Transverse colon (tissue), 4 donors: ENCODE results near the gene S100PBP.
A peak's percentile ranks its signal among the peaks of the same experiment; 100 is the strongest.

Source experiments
- CTCF ChIP-seq, 5 experiments: fragments of 200-600 bp in 3 of 5; fragments of 450-650 bp in 2 of 5; sonication (generic) in 3 of 5; IDR thresholded peaks; 1 replicate in 2 of 5; 2 replicates in 3 of 5; pipeline ENCODE4 v1.5.1; 2016 to 2017; ENCODE audit warnings: antibody characterized with exemption in 5 of 5, inconsistent platforms in 3 of 5, mild to moderate bottlenecking in 2 of 5, moderate library complexity in 1 of 5
- EP300 ChIP-seq: sonication (generic); formaldehyde crosslinking; IDR thresholded peaks from one replicate; pipeline ENCODE4 v1.6.1; 2017; ENCODE audit warnings: antibody characterized with exemption, low read depth
- POLR2A ChIP-seq: fragments of 450-650 bp; IDR thresholded peaks from one replicate; pipeline ENCODE4 v1.6.1; 2016; ENCODE audit warnings: antibody characterized with exemption, mild to moderate bottlenecking, moderate library complexity
- POLR2AphosphoS5 ChIP-seq, 3 donors: sonication (generic); formaldehyde crosslinking; IDR thresholded peaks; one replicate each; pipeline ENCODE4 v1.6.1; 2016; ENCODE audit warnings: antibody characterized with exemption in 3 of 3

- TF ChIP-seq CTCF (IDR thresholded peaks at IDR 0.05) = peak; percentile 63 to 91 (median 88)
- TF ChIP-seq POLR2A = no peak
- TF ChIP-seq POLR2AphosphoS5 (IDR thresholded peaks at IDR 0.05) = no peak
- TF ChIP-seq EP300 = no peak
Observed at GRCh38 chr1:32876341-32877210, 59.1 kb downstream of the S100PBP start.
